ENCODE measurements around the gene PIK3AP1.

PIK3AP1 gene

DNA sequence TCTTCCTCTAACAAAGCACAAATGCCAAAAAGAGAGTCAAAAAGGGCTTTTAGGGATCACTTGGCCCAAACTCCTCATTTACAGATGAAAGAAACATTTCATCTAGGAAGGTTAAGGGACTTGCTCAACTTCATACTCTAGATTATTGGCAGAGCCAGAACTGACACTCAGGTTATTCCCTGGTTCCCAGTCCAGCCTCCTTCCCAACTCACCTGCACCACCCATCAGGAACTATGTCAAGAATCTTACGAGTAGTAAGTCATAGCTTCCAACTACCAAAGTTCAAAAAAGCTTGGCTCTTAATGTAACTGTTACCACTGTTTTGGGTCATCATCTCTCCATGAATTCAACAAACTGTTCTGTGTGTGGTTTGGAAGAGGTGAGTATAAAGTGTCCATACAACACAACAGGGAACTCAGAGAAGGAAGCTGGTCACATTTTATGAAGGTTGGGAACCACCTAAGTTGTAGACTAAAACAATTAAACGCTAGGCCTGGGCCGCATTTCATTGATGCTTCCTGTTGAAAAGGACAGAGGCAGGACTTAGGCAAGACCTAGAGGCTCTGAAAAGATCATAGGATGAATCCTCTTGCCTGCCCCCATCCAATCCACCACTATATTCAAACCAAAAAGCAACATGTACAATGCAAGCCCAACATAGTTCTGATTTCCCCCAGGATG lies 9.1 kb downstream of the PIK3AP1 start:
- H3K4me3 ChIP-seq (ENCODE audit: low read depth, low read length), result no peak overlapping the region
- TF ChIP-seq, protein P1, sequence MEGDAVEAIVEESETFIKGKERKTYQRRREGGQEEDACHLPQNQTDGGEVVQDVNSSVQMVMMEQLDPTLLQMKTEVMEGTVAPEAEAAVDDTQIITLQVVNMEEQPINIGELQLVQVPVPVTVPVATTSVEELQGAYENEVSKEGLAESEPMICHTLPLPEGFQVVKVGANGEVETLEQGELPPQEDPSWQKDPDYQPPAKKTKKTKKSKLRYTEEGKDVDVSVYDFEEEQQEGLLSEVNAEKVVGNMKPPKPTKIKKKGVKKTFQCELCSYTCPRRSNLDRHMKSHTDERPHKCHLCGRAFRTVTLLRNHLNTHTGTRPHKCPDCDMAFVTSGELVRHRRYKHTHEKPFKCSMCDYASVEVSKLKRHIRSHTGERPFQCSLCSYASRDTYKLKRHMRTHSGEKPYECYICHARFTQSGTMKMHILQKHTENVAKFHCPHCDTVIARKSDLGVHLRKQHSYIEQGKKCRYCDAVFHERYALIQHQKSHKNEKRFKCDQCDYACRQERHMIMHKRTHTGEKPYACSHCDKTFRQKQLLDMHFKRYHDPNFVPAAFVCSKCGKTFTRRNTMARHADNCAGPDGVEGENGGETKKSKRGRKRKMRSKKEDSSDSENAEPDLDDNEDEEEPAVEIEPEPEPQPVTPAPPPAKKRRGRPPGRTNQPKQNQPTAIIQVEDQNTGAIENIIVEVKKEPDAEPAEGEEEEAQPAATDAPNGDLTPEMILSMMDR (IDR thresholded peaks at IDR 0.05; ENCODE audit: borderline replicate concordance, insufficient read depth, low read depth, low read length), result no peak

DNA sequence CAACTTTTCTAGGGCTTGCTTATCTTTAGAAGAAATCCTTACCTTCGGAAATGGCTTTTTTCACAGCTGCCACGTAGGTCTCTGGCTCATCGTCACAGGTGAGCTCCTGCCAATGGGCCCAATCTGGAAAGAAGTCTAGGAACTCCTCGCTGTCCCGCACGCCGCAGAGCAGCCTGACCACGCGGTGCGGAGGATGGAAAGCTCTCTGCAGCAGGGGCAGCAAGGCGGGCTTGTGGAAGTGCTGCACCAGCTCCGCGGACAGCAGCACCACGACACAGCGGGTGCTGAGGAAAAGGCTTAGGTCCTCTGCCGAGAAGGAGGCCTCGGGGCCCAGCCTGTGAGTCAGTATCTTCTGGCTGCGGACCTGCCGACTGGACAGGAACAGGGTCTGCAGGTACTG lies 10.8 kb downstream of the PIK3AP1 start:
- no peak overlapping the region for H3K4me3 ChIP-seq (ENCODE audit: low read depth, low read length)
- TF ChIP-seq, protein P1 (IDR thresholded peaks at IDR 0.05; ENCODE audit: borderline replicate concordance, insufficient read depth, low read depth, low read length), result no peak

DNA sequence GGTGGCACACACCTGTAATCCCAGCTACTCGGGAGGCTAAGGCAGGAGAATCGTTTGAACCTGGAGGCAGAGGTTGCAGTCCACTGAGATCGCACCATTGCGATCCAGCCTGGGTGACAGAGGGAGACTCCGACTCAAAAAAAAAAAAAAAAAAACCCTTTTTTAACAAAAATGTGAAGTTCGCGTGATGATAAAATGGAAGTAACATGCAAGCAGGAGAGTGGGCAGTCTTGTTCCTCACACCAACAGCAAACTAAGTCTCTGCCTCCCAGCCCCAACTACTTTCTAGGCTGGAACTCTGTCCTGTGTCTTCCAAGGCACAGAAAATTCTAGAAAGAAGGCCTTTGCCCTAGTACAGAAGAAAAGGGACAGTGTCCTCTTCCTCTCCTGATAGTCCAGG lies 11.3 kb downstream of the PIK3AP1 start:
- TF ChIP-seq, protein P1 (IDR thresholded peaks at IDR 0.05; ENCODE audit: borderline replicate concordance, insufficient read depth, low read depth, low read length), result no peak
- no peak overlapping the region for H3K4me3 ChIP-seq (ENCODE audit: low read depth, low read length)

DNA sequence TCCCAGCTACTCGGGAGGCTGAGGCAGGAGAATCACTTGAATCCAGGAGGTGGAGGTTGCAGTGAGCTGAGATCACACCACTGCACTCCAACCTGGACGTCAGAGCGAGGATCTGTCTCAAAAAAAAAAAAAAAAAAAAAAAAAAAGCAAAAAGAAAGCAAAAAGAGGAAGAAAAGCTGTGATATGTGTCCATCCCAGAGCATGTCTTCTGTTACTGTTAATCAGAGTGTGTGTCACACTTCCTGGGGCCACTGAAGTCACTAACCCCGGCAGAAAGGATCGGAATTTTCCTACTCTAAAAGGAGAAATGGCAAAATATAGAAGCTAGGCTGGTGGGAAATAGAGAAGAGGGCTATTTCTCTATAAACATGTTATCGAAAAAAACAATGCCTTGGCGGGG lies 11.9 kb downstream of the PIK3AP1 start:
- H3K4me3 ChIP-seq (ENCODE audit: low read depth, low read length), result no peak overlapping the region
- TF ChIP-seq, protein P1 (IDR thresholded peaks at IDR 0.05; ENCODE audit: borderline replicate concordance, insufficient read depth, low read depth, low read length), result no peak

DNA sequence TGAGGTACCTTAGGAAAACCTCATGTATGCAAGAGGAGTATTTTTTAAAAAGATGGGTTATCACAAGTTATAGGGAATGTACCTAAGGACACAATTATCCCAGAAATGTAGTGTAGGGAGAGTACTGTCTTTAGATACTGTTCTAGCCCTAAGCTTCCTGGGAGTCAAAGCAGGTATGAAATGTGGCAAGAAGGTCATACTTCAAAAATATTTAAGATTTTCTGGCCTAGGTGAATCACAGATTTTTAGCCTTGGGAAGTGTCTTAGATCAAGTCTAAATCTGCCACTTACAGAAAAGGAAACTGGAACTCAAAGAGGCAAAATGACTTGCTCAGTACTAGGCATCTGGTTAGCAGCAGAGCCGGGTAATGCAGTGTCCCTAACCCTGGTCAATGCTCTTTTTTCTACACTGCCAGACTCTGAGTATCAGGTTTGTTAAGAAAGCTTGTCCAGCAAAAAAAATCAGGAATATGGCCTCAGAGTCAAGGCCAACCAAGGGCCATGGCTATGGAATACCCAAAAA lies 13.9 kb downstream of the PIK3AP1 start:
- TF ChIP-seq, protein P1 (IDR thresholded peaks at IDR 0.05; ENCODE audit: borderline replicate concordance, insufficient read depth, low read depth, low read length), result no peak
- no peak overlapping the region for H3K4me3 ChIP-seq (ENCODE audit: low read depth, low read length)

DNA sequence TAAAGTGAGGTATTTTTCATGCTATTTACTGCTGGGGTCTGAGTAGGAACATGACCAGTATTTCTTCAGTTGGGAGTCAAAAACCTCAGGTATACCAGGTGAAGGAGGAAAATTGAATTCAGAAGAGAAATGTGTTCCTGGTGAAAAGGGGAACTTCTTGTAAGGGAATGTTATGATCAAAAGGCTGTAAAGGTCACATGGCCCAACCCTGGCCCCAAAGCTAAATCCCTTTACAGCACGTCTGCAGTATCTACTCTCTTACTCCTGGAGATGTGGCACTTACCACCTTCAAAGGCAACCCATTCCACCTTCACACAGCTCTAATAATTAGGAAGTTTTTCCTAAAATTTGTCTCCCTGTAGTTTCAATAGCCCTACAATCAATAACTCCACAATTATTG lies 15.2 kb downstream of the PIK3AP1 start:
- TF ChIP-seq, protein P1 (IDR thresholded peaks at IDR 0.05; ENCODE audit: borderline replicate concordance, insufficient read depth, low read depth, low read length), result no peak
- H3K4me3 ChIP-seq (ENCODE audit: low read depth, low read length), result no peak overlapping the region

DNA sequence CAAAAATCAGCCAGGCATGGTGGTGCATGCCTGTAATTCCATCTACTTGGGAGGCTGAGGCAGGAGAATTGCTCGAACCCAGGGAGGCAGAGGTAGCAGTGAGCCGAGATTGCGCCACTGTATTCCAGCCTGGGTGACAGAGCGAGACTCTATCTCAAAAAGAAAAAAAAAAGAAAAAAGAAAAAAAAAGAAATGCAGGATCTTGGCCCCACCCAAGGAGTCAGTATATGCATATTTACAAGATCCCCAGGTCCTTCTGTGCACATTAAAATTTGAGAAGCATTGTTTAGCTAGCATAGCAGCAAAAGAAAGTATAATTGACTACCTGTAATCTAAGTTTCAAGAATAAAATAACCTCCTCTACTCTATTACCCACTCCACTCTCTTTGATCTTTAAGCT lies 15.8 kb downstream of the PIK3AP1 start:
- no peak overlapping the region for H3K4me3 ChIP-seq (ENCODE audit: low read depth, low read length)
- TF ChIP-seq, protein P1 (IDR thresholded peaks at IDR 0.05; ENCODE audit: borderline replicate concordance, insufficient read depth, low read depth, low read length), result no peak

Data from GM12875 (cell line).